ENCODE data around the gene KNL1.

KNL1 gene

GRCh38 chr15:40694688-40695468 is 100.8 kb downstream of the KNL1 start, which contains the start of gene RAD51:
Gene RAD51 (plus strand): TSS chr15:40695174. CDS start chr15:40698759, 3,585 bp downstream.
- no peak for TF ChIP-seq CTCF (IDR thresholded peaks at IDR 0.05; ENCODE audit: borderline replicate concordance, extremely low read depth, low read length, poor library complexity, severe bottlenecking)
- TF ChIP-seq EZH2 (IDR thresholded peaks at IDR 0.05; ENCODE audit: borderline replicate concordance, low read depth, low read length, severe bottlenecking), result no peak
- peak; percentile 89 for ATAC-seq (ENCODE audit: insufficient read depth, low read depth)

GRCh38 chr15:40695469-40695890 is 101.4 kb downstream of the KNL1 start:
- Histone ChIP-seq H3K36me3 (ENCODE audit: insufficient read depth, low read length) (peaks cover 35% of the 10 kb centered on the region), H4K20me1 (ENCODE audit: insufficient read depth, low read length) (peaks cover 22% of the 10 kb centered on the region; the same call in 1 of the 2 replicates), H3K9me3 (ENCODE audit: insufficient read depth, low read length, severe bottlenecking) (no peaks in the 10 kb centered on the region), H3K4me1 (ENCODE audit: insufficient read depth, low read length) (peaks cover 36% of the 10 kb centered on the region), H3K27ac (ENCODE audit: low read length) (peak overlapping the region; percentile 93), H3K9ac (ENCODE audit: low read depth, low read length) (peak overlapping the region; percentile 73), H3K4me3 (ENCODE audit: low read depth in 1 of 2, low read length in 2 of 2) (peak overlapping the region; percentile 28 to 66), H2AFZ (ENCODE audit: low read depth, low read length) (peak overlapping the region; percentile 64), H3K27me3 (ENCODE audit: insufficient read depth, low read length, poor library complexity) (no peaks in the 10 kb centered on the region), H3K79me2 (ENCODE audit: insufficient read depth, low read length) (peaks cover 63% of the 10 kb centered on the region), H3K4me2 (ENCODE audit: insufficient read depth, low read length) (peak overlapping the region; percentile 78)
- peak; percentile 7; the same call in 1 of the 3 replicates for ATAC-seq (ENCODE audit: insufficient read depth, low read depth)
- no peak for DNase-seq
- TF ChIP-seq EZH2 (IDR thresholded peaks at IDR 0.05; ENCODE audit: borderline replicate concordance, low read depth, low read length, severe bottlenecking) (no peak), CTCF (IDR thresholded peaks at IDR 0.05; ENCODE audit: borderline replicate concordance, extremely low read depth, low read length, poor library complexity, severe bottlenecking) (no peak)

More at GRCh38 chr15:40694688-40695468, 100.8 kb downstream of the KNL1 start, which contains the start of gene RAD51:
- H3K27me3 ChIP-seq (ENCODE audit: insufficient read depth, low read length, poor library complexity), result no peaks in the 10 kb centered on the region
- peaks cover 58% of the 10 kb centered on the region for H3K79me2 ChIP-seq (ENCODE audit: insufficient read depth, low read length)
- peak within 1 kb of the TSS; percentile 73 for H3K9ac ChIP-seq (ENCODE audit: low read depth, low read length)
- peaks cover 29% of the 10 kb centered on the region for H3K36me3 ChIP-seq (ENCODE audit: insufficient read depth, low read length)
- H3K27ac ChIP-seq (ENCODE audit: low read length), result peak within 1 kb of the TSS; percentile 93
- H4K20me1 ChIP-seq (ENCODE audit: insufficient read depth, low read length), result peaks cover 22% of the 10 kb centered on the region; the same call in 1 of the 2 replicates
- H3K9me3 ChIP-seq (ENCODE audit: insufficient read depth, low read length, severe bottlenecking), result no peaks in the 10 kb centered on the region
- peak within 1 kb of the TSS; percentile 78 for H3K4me2 ChIP-seq (ENCODE audit: insufficient read depth, low read length)
- peaks cover 36% of the 10 kb centered on the region for H3K4me1 ChIP-seq (ENCODE audit: insufficient read depth, low read length)
- peak within 1 kb of the TSS; percentile 28 to 66 for H3K4me3 ChIP-seq (ENCODE audit: low read depth in 1 of 2, low read length in 2 of 2)
- peak within 1 kb of the TSS; percentile 64 for H2AFZ ChIP-seq (ENCODE audit: low read depth, low read length)
- DNase-seq, result peak; percentile 92

- peak overlapping the region; percentile 73 for H3K9ac ChIP-seq (ENCODE audit: low read depth, low read length)
- peaks cover 66% of the 10 kb centered on the region for H3K79me2 ChIP-seq (ENCODE audit: insufficient read depth, low read length)
- H3K9me3 ChIP-seq (ENCODE audit: insufficient read depth, low read length, severe bottlenecking), result no peaks in the 10 kb centered on the region
- H3K36me3 ChIP-seq (ENCODE audit: insufficient read depth, low read length), result peaks cover 42% of the 10 kb centered on the region
- H3K4me2 ChIP-seq (ENCODE audit: insufficient read depth, low read length), result peak overlapping the region; percentile 78
- peaks cover 36% of the 10 kb centered on the region for H3K4me1 ChIP-seq (ENCODE audit: insufficient read depth, low read length)
- ATAC-seq (ENCODE audit: insufficient read depth, low read depth) (no peak), DNase-seq (no peak)
- no peak for TF ChIP-seq CTCF (IDR thresholded peaks at IDR 0.05; ENCODE audit: borderline replicate concordance, extremely low read depth, low read length, poor library complexity, severe bottlenecking)
- TF ChIP-seq EZH2 (IDR thresholded peaks at IDR 0.05; ENCODE audit: borderline replicate concordance, low read depth, low read length, severe bottlenecking), result no peak
- H4K20me1 ChIP-seq (ENCODE audit: insufficient read depth, low read length), result peaks cover 22% of the 10 kb centered on the region; the same call in 1 of the 2 replicates
- peak overlapping the region; percentile 28 to 66; a peak in 3 of 4 replicates for H3K4me3 ChIP-seq (ENCODE audit: low read depth in 1 of 2, low read length in 2 of 2)
- H3K27ac ChIP-seq (ENCODE audit: low read length), result peak overlapping the region; percentile 93
- H3K27me3 ChIP-seq (ENCODE audit: insufficient read depth, low read length, poor library complexity), result no peaks in the 10 kb centered on the region
- H2AFZ ChIP-seq (ENCODE audit: low read depth, low read length), result no peak overlapping the region
Observed at GRCh38 chr15:40696228-40696627, 102.2 kb downstream of the KNL1 start.

All from DND-41 (cell line).